ENCODE measurements around the gene AFF1.
A peak's percentile ranks its signal among the peaks of the same experiment; 100 is the strongest.

DNA sequence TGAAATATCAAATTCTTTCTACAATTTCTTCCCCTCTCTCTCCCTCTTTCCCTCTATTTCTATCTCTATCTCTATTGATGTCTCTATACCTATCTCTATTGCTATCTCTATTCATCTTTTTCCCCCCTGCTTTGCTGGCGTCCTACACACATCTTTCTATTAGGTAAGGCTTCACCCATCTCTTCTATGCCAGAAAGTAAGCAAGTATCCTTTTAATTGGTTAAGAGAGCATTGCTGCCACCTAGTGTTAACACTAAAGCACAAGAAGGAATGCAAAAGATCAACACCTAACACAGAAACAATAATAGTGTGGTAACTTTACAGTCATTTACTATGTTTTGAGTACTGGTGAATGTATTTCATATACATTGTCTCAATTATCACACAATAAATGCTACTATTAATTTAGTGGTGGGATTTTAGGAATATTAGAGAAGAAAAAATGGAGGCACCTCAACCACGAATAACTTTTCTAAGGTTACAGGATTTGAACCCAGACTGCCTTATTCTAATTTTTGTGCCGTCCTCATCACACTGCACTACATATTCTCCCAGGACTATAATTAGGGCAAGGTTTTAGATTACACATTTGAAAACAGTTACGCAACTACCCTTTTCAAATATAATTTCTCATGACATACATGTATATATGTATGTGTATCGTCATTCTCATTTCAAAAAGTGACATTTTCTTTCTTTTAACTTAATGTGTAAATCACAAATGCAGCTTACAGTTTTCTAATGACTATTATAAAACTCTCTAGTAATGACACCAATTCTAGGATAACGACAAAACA lies 38.9 kb upstream of the AFF1 start:
- peak; percentile 75 to 81 (median 76) for TF ChIP-seq CTCF (IDR thresholded peaks at IDR 0.05)
- no peak for TF ChIP-seq POLR2A (IDR thresholded peaks at IDR 0.05)
